ENCODE measurements around the gene DNAAF5.
"Not testable (repeated sequence)": the region's sequence is repeated elsewhere in the genome, so short reads cannot be mapped to it uniquely, and the experiment has no call there.

The DNAAF5 gene

DNA sequence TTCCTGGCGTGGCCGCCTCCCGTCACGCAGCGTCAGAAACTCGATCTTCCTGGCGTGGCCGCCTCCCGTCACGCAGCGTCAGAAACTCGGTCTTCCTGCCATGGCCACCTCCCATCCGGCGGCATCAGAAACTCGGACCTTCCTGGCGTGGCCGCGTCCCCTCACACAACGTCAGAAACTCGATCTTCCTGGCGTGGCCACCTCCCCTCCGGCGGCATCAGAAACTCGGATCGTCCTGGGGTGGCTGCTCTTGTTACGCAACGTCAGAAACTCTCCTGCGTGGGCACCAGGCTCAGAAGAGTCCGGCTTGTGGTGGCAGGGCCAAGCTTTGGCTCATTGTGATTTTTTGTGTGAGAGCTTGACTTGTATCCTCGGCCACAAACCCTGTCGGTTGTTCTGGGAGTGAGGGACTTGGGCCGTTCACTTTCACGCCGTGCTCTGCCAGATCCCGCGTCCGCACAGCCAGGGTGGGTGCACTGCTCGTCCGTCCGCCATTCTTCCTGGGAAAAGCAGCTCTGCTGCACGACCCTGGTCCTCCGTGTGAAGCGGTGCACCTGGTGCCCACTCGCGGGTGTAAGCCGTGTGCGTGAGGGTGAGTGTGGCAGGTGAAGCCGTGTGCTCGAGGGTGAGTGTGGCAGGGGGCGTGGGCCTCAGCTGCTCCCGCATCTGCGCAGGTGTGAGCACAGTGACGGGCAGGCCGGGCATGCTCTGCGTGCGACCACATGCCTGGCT is 56.4 kb downstream of the DNAAF5 start:
- DNase-seq (ENCODE audit: low spot score): no peak

DNA sequence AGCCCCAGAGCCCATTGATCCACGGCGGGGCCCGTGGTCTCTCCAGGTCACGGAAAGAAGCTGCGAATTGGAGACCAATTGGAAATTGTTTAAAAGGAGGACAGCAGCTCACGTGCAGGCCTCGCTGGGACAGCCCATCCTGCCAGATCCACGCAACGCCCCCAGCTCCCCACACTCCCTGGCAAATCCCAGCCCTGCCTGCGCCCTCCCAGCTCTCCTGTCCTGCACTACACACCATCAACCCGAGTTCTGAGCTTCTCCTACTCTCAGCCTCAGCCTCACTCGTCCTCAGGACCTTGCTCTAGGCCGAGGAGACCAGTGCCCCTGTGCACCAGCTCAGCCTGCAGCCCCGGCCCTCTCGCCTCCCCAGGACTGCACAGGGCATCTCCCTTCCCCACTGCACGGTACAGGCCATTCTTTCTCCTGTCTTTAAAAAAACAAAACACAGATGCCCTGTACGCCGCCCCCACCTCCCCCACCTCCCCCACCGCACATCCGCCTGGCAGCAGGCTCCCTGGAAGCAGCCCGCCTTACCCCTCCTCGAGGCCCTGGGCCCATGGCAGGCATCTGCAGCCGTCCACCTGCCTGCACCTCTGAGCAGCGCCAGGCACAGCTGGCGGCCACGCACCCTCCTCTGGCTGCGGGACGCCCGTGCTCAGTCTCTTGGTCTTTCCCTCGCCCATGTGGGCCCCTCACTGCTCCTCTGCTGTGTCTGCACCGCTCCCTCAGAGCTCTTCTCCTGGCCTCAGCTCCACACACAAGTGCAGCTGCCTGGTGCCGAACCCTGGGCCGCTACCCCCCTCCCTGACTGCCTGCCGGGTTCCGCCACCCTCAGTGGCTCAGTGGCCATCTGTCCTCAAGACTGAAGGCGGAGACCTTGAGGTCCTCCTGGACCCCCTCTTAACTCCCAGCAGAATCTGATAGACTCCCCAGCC is 57.3 kb downstream of the DNAAF5 start:
- no peak for DNase-seq (ENCODE audit: low spot score)

DNA sequence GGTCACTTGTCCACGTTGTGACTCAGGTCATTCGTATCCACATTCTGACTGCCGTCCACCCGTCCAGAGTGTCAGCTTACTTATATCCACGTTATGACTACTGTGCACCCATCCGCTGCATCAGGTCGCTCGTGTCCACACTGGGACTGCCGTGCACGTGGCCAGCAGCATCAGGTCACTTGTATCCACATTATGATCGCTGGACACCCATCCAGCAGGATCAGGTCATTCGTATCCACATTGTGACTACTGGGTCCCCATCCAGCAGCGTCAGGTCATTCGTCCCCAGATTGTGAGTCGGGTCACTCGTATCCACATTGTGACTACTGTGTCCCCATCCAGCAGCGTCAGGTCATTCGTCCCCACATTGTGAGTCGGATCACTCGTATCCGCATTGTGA is 58.5 kb downstream of the DNAAF5 start:
- no peak for DNase-seq (ENCODE audit: low spot score)

DNA sequence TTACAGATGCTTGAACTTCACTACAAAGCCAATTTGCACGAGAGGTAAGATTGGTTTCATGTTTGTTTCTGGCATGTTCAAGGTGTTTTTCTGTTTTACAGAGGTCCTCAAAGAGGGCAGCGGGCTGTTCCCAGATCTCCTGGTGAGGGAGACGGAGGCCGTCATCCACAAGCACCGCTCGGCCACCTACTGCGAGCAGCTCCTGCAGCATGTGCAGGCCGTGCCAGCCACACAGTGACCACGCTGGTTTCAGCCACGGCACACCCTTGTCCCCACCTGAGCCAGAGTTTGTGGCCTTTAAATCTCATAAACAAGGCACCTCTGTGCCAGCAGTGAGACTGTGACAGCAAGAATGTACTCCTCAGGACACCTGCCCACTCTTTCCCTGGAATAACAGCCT is 58.9 kb downstream of the DNAAF5 start:
- DNase-seq (ENCODE audit: low spot score): no peak

DNA sequence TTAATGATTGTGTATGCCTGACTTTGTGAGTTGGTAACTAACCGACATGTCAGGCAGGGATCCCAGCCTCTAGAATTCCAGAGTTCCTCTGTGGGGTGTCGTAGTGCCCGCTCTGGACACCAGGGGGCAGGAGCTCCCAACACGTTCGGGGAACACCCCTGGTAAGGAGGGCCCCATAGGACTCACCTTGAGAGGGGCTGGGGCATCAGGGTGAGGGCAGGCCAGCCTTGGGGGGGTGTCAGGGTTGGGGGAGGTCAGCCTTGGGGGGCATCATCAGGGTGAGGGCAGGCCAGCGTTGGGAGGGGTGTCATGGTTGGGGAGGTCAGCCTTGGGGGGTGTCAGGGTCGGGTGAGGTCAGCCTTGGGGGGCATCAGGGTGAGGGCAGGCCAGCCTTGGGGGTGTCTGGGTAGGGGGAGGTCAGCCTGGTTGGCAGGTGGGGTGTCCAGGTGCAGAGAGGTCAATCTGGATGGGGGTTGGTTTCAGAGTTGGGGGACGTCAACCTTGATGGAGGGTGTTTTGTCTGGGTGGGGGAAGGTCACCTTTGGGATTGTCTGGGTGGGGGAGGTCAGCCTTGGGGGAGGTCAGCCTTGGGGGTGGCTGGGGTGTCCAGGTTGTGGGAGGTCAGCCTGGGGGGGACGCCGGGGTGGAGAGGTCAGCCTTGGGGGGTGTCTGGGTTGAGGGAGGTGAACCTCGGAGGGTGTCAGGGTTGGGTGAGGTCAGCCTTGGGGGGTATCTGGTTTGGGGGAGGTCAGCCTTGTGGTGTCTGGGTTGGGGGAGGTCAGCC is 60.2 kb downstream of the DNAAF5 start:
- peak; percentile 90 for DNase-seq (ENCODE audit: low spot score)

DNA sequence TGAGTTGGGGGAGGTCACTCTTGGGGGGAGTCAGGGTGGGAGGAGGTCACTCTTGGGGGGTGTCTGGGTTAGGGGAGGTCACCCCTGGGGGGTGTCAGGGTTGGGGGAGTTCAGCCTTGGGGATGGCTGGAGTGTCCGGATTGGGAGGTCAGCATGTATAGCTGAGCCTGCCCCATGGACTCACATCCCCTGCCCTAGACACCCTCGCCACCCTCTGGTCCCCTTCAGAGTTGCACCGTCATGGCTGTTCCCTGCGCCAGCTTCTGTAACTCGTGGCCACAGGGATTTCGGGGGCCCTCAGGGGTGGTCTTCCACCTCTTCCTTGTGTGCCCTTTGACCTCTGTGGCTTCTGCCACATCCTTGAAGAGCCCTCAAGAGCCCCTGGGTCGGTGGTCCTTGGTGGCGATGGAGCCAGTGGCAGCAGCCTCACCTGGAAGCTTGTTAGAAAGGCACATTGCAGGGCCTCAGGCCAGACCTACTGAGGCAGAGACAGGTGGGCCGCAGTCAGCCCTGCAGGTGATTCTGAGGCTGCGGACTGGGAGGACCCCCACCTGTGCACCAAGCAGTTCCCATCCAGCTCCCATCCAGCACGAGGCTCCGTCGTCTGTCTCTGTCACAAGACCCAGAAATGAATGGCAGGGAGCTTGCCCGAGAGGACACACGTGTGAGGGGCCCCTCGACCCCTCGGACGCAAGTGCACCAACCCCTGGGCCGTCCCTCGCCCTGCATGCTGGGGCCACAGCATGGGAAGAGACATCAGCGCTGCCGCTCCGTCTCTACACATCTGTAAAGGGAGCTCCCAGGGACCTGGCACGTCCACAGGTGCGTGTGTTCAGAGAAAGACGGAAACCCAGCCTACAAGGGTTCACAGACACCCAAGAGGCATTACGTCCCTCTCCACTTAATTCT is 61.1 kb downstream of the DNAAF5 start:
- DNase-seq (ENCODE audit: low spot score): peak; percentile 59

DNA sequence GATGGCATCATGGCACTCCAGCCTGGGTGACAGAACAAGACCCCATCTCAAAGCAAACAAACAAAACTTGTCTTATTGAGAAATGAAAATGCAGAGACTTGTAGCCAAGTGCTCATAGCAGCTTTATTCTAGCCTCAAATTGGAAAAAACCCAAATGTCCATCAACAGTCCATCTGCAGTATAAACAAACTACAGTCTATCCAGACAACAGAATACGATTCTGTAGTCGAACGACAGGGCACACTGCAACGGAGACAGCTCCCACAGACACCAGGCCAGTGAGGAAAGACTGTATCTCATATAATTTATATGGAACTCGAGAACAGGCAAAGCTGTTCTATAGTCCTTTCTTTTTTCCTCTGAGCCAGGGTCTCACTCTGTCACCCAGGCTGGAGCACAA is 65.0 kb downstream of the DNAAF5 start:
- DNase-seq (ENCODE audit: low spot score): no peak

DNA sequence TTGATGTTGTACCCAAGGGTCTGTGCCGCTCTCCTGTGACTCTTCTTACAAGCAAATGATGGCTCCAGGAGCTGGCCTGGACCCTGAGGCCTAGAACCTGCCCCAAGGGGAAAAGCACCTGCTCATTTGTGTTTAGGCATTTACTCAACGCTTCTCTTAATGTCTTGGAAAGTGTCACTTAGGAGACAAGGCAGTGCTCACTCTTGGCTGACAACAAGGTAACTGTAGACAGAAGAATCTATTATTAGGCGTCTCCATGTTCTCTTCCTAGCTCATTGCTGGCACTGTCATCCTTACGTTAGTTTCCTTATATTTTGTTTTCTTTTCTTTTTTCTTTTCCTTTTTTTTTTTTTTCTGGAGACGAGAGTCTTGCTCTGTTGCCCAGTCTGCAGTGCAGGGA is 67.7 kb downstream of the DNAAF5 start:
- DNase-seq (ENCODE audit: low spot score): no peak

DNA sequence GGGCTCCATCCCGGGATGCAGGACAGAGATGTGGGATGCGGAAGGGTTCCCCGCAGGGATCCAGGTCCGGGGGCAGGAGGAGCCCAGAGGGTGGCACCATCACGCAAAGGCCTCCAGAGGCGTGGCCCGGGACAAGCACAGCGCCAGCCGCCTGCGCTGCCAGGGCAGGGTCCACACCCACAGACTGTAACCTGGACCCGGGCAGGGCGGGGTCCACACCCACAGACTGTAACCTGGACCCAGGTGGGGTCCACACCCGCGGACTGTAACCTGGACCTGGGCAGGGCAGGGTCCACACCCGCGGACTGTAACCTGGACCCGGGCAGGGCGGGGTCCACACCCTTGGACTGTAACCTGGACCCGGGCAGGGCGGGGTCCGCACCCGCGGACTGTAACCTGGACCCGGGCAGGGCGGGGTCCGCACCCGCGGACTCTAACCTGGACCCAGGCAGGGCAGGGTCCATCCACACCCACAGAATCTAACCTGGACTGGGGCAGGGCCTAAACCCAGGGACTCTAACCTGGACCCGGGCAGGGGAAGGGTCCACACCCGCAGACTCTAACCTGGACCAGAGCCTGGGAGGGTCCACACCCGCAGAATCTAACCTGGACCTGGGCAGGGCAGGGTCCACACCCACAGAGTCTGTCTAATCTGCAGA is 68.3 kb downstream of the DNAAF5 start:
- DNase-seq (ENCODE audit: low spot score): no peak

DNA sequence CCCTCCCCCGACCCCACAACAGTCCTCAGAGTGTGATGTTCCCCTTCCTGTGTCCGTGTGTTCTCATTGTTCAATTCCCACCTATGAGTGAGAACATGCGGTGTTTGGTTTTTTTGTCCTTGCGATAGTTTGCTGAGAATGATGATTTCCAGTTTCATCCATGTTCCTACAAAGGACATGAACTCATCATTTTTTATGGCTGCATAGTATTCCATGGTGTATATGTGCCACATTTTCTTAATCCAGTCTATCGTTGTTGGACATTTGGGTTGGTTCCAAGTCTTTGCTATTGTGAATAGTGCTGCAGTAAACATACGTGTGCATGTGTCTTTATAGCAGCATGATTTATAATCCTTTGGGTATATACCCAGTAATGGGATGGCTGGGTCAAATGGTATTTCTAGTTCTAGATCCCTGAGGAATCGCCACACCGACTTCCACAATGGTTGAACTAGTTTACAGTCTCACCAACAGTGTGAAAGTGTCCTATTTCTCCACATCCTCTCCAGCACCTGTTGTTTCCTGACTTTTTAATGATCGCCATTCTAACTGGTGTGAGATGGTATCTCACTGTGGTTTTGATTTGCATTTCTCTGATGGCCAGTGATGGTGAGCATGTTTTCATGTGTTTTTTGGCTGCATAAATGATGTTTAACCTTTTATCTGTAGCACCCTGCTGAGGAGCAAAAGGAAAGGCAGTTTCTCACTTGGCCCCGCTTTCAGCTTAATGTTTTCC is 70.1 kb downstream of the DNAAF5 start:
- DNase-seq (ENCODE audit: low spot score): not testable (repeated sequence)

DNA sequence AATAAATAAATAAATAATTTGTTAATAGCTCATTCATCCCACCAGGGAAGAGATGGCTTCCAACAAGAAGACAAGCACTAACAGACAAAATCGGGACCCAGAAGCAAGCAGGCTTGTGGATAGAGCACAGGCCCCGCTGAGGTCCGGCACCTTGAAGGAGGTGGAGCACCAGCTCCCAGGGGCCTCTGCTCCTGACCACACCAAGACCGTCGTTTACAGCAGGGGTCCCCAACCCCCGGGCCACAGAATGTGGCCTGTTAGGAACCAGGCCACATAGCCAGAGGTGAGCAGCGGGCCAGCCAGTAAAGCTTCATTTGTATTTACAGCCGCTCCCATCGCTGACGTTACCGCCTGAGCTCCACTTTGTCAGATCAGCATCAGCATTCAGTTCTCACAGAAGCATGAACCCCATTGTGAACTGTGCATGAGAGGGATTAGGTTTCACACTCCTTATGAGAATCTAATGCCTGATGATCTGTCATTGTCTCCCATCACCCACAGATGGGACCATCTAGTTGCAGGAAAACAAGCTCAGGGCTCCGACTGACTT is 72.5 kb downstream of the DNAAF5 start:
- no peak for DNase-seq (ENCODE audit: low spot score)

DNA sequence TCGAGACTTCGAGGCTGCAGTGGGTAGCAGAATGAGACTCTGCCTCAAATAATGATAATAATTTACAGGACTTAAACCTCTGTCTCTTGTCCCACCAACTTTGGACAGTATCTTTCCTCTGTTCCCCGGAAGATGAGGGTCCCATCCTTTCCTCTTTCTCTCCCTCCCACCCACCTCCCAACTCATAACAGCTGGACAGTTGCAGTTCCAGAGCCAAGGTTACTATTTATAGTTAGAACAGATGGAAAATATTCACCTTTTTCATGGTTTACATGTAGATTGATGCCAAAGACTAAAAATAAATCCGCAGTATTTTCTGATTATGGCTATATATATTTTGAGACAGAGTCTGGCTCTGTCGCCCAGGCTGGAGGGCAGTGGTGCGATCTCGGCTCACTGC is 74.2 kb downstream of the DNAAF5 start:
- no peak for DNase-seq (ENCODE audit: low spot score)

DNA sequence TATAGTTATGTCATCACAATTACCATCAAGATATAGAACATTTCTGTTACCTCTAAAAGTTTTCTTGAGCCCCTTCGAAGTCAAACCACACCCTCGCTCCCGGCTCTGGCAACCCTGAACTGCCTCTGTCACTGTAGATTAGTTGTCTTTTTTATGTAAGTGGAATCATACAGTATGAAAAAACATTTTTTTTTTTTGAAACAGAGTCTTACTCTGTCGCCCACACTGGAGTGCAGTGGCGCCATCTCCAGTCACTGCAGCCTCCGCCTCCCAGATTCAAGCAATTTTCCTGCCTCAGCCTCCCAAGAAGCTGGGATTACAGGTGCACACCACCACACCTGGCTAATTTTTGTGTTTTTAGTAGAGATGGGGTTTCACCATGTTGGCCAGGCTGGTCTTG is 74.9 kb downstream of the DNAAF5 start:
- not testable (repeated sequence) for DNase-seq (ENCODE audit: low spot score)

DNA sequence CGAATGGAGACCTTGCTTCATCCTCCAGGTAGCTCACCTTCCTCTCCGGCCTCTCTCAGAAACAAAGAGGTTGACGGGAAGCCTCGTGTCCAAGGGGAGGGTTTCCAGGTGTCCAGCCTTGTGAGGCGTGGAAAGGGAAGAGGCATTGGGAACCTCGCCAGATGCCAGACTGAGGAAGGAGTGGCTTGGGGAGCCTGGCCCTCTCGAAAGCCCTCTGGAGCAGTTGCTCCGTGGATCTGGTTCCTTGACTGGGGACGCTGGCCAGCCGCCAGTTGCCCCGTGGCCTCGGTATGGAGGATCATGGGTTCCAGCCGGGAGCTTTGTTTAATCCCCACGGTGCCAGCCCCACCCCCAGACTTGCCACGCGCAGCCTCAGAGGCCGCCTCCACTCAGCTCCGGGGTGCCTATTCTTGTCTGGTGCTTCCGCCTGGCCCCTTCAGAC is 75.5 kb downstream of the DNAAF5 start:
- DNase-seq (ENCODE audit: low spot score): peak; percentile 56

DNA sequence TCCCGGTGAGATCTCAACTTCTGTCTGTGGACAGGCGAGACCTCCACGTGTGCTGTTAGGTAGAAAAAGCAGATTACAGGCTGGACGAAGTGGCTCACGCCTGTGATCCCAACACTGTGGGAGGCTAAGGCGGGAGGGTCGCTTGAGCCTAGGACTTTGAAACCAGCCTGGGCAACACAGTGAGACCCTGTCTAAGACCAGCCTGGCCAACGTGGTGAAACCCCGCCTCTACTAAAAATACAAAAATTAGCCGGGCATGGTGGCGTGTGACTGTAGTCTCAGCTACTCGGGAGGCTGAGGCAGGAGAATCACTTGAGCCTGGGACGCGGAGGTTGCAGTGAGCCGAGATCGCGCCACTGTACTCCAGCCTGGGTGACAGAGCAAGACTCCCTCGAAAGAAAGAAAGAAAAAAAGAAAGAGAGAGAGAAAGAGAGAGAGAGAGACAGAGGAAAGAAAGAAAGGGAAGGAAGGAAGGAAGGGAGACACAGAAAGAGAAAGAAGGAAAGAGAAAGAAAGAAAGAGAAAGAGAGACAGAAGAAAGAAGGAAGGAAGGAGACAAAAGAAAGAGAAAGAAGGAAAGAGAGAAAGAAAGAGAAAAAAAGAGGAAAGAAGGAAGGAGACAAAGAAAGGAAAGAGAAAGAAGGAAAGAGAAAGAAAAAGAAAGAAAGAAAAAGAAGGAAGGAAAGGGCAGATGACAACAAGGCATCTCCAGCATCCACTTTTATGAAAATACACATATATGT is 76.2 kb downstream of the DNAAF5 start:
- DNase-seq (ENCODE audit: low spot score): no peak

DNA sequence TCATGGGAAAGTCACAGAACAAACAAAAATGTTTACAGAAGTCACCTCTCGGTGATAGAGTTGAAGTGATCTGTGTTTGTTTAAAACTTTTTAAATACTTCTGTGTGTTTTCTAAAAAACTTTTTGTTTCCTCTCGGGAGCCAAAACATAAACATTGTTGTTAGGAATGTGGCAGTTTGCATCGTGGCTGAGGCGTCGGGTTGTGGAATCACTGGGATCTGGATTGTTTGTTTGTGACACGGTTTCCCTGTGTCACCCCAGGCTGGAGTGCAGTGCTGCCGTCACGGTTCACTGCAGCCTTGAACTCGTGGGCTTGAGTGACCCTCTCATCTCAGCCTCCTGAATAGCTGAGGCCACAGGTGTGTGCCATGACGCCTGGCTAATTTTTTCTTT is 76.7 kb downstream of the DNAAF5 start:
- DNase-seq (ENCODE audit: low spot score): no peak

DNA sequence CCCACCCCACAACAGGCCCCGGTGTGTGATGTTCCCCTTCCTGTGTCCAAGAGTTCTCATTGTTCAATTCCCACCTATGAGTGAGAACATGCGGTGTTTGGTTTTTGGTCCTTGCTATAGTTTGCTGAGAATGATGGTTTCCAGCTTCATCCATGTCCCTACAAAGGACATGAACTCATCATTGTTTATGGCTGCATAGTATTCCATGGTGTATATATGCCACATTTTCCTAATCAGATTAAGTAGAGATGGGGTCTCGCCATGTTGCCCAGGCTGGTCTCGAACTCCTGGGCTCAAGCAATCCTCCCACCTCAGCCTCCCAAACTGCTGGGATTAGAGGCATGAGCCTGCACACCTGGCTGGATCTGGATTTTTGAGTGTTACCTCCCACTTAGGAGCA is 77.3 kb downstream of the DNAAF5 start:
- not testable (repeated sequence) for DNase-seq (ENCODE audit: low spot score)

DNA sequence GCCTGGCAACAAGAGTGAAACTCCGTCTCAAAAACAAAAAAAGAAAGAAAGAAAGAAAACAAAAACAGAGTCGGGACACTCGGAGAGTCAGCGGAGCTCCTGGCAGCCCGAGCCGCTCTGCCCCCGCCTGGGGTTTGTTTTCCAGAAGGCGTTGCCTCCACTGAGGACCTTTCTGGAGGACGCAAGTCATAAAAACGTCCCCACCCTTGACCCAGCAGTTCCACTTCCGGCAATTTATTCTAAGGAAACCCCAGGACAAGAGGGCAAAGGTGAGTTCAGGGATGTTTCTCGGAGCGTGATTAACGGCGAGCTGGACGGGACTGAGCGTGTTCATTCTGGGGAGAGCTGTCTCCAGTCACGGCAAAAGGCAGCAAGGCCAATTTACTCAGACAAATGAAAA is 78.8 kb downstream of the DNAAF5 start:
- no peak for DNase-seq (ENCODE audit: low spot score)

Data from iPS-NIHi11 (cell line).